Measurements from ENCODE around the gene GIGYF2. TPM values are rescaled to one million over a fixed set of nuclear protein-coding genes. Genes with fewer than 3 reads are reported as not detected.
"Not testable (repeated sequence)": the region's sequence is repeated elsewhere in the genome, so short reads cannot be mapped to it uniquely, and the experiment has no call there.

GIGYF2 gene

DNA sequence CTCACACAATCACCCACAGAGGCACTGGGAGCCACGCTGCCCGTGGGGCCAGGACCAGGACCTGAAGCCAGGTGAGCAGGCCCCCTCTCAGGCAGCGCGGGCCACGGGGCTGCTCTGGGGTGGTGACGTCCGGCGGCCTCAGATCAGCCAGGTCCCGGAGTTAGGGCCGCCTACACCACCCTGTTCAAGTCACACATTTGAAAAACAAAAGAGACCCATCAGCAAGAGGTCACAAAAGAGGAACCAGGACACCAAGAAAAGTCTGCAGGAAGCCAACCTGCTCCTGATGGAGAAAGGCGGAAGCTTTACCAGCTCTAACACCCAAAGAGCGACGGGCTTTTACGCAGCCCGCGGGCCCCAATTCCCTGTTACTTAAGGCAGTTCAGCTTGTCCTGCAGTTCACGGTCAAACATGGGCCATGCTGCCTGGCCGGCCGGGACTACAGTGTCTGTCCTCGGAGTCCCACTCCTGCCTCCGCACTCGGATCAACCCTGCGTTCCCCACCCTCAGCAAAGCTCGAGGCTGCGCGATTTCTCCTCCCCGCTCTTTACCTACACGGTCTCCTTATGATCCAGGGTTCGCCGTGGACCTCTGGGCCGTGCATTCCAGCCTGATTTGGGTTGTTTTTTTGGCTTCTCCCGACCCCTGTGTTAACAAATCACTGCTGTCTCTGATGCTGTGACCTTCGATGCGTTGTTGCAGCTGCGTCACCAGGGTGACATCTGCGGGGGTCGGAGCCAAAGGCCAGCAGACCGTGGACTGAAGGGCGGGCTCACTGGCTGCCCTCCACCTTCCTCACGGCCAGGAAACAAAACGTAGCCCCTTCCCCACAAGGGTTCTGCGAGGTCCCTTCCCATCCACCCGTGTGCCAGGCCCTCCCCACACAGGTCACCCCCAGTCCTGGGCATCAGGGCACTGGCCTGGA is 203.9 kb downstream of the GIGYF2 start:
- peaks cover 21% of the 10 kb centered on the region for H3K4me1 ChIP-seq (ENCODE audit: control insufficient read depth, insufficient read depth, low read length)
- H3K9me3 ChIP-seq (replicated peaks; ENCODE audit: low read length) = no peaks in the 10 kb centered on the region
- H3K27me3 ChIP-seq (ENCODE audit: control insufficient read depth, insufficient read depth, low read length) = no peaks in the 10 kb centered on the region
- H3K4me3 ChIP-seq (ENCODE audit: low read length) = peak overlapping the region; percentile 32
- H3K4me2 ChIP-seq (ENCODE audit: low read length) = peak overlapping the region; percentile 69
- peak overlapping the region; percentile 65 for H3K9ac ChIP-seq (ENCODE audit: low read depth, low read length)
- H3K36me3 ChIP-seq (ENCODE audit: insufficient read depth, low read length) = no peaks in the 10 kb centered on the region

DNA sequence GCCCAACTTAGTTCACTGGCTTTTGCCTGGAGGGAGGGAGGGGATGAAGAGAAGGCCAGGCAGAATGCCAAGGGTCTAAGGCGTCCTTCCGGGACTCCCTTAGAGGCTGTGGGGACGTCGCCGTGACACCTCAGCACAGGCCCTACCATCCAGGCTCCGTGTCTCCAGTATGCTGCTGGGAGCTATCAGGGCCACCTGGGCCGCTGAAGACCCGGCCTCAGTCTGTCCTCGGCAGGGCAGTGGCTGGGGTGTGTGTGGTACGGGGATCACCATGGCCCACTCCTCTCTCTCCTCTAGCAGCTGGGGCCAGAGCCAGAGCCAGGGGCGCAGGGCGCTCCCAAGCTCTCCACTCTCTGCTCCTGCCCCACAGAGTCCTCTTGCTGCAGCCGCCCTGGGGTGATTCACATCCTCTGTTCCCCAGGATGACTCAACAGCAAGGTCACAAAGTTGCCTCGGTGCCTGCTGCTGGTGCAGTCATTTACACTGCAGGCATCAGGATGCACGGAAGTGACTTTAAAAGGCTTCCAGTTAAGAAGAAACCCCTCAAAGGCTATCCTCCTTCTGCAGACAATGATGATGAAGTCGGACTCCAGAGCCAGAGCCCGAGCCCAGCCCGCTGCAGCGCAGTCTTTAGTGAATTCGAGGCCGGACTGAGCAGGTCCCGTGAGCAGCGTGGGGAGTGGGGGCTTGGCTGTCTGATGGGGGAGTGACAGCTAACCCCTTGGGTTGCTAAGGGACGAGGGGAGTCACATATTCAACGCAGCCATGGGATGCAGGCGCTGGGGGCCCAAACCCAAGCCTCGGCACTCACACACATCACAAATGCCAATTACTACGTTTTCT is 204.8 kb downstream of the GIGYF2 start:
- no peaks in the 10 kb centered on the region for H3K36me3 ChIP-seq (ENCODE audit: insufficient read depth, low read length)
- H3K27me3 ChIP-seq (ENCODE audit: control insufficient read depth, insufficient read depth, low read length) = no peaks in the 10 kb centered on the region
- H3K9me3 ChIP-seq (replicated peaks; ENCODE audit: low read length) = no peaks in the 10 kb centered on the region
- peak overlapping the region; percentile 69 for H3K4me2 ChIP-seq (ENCODE audit: low read length)
- H3K4me1 ChIP-seq (ENCODE audit: control insufficient read depth, insufficient read depth, low read length) = peaks cover 21% of the 10 kb centered on the region
- peak overlapping the region; percentile 32 for H3K4me3 ChIP-seq (ENCODE audit: low read length)
- H3K9ac ChIP-seq (ENCODE audit: low read depth, low read length) = peak overlapping the region; percentile 65

DNA sequence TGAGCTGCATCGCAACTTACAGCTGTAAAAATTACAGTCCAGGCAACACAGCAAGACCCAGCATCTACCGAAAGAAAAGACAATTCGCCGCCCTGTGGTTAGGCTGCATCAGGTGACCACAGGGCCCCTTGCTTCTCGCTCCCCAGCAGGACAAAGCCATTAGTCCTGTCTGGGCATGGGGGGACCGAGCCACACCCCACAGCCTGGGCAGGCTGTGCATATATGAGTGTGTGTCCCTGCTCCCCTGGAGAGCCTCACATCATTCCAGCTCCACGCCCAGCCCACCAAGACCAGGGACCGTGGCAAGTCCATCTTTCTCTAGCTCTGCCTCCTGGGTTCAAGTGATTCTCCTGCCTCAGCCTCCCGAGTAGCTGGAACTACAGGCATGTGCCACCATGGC is 206.9 kb downstream of the GIGYF2 start:
- Histone ChIP-seq H3K36me3 (ENCODE audit: insufficient read depth, low read length) (no peaks in the 10 kb centered on the region), H3K4me2 (ENCODE audit: low read length) (no peak overlapping the region), H3K4me3 (ENCODE audit: low read length) (no peak overlapping the region), H3K4me1 (ENCODE audit: control insufficient read depth, insufficient read depth, low read length) (peaks cover 21% of the 10 kb centered on the region), H3K27me3 (ENCODE audit: control insufficient read depth, insufficient read depth, low read length) (no peaks in the 10 kb centered on the region), H3K9ac (ENCODE audit: low read depth, low read length) (no peak overlapping the region), H3K9me3 (replicated peaks; ENCODE audit: low read length) (no peaks in the 10 kb centered on the region)

DNA sequence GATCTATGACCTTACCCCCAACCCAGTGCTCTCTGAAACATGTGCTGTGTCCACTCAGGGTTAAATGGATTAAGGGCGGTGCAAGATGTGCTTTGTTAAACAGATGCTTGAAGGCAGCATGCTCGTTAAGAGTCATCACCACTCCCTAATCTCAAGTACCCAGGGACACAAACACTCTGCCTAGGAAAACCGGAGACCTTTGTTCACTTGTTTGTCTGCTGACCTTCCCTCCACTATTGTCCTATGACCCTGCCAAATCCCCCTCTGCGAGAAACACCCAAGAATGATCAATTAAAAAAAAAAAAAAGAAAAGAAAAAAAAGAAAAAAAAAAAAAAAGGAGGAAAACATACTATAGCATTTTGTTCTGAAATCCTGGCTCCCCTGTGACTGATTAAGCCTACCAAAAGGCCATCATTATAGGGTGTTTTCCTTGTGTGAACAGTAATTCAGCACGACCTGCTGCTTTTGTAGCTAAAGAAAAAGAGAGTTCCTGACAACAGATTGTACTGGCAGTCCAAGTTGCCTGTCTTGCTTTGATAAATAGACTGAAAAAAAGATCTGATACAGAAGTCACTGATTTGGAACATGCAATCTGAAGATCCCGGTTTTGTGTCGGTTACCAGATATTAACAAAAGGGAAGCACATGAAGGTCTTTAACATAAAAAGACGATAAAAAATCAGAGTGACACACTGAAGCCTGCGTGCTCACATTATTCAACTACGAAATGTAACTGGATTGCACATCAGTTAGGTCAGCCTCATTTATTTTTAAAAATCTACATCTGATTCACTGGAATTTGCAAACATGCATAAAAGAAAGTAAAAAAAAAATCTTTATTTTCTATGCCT is 210.0 kb downstream of the GIGYF2 start:
- not testable (repeated sequence) for H3K27me3 ChIP-seq (ENCODE audit: control insufficient read depth, insufficient read depth, low read length); H3K36me3 ChIP-seq (ENCODE audit: insufficient read depth, low read length); H3K4me1 ChIP-seq (ENCODE audit: control insufficient read depth, insufficient read depth, low read length); H3K9me3 ChIP-seq (replicated peaks; ENCODE audit: low read length); H3K4me3 ChIP-seq (ENCODE audit: low read length); H3K9ac ChIP-seq (ENCODE audit: low read depth, low read length); H3K4me2 ChIP-seq (ENCODE audit: low read length)

DNA sequence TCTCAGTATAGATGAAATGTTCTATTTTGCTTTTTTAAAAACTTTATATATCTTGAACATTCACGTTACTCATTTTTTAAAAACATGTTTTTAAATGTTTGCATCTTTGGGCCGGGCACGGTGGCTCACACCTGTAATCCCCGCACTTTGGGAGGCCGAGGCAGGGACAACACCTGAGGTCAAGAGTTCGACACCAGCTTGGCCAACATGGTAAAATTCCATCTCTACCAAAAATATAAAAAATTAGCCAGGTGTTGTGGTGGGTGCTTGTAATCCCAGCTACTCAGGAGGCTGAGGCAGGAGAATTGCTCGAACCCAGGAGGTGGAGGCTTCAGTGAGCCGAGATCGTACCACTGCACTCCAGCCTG is 210.6 kb downstream of the GIGYF2 start:
- not testable (repeated sequence) for H3K4me1 ChIP-seq (ENCODE audit: control insufficient read depth, insufficient read depth, low read length); H3K4me2 ChIP-seq (ENCODE audit: low read length)

DNA sequence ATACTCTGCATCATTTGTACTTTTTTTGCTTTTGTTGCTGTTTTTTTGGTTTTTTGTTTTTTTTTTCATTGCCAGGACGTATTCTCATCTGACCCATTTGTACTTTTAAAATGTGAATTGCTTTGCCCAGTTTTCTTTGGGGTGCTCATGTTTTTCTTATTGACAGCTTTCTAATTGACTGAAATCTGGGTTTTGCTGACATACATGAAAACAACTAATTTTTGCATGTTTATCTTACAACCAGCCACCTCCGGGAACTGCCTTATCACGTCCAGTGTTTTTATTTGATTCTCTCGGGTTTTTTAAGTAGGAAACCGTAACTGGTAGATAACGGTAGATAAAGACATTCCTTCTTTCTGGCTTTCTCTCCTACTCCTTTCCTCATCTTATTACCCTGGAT is 211.6 kb downstream of the GIGYF2 start:
- Histone ChIP-seq H3K36me3 (ENCODE audit: insufficient read depth, low read length) (no peaks in the 10 kb centered on the region), H3K4me3 (ENCODE audit: low read length) (no peak overlapping the region), H3K27me3 (ENCODE audit: control insufficient read depth, insufficient read depth, low read length) (peaks cover 9% of the 10 kb centered on the region), H3K4me2 (ENCODE audit: low read length) (no peak overlapping the region), H3K9ac (ENCODE audit: low read depth, low read length) (no peak overlapping the region), H3K9me3 (replicated peaks; ENCODE audit: low read length) (peaks cover 3% of the 10 kb centered on the region), H3K4me1 (ENCODE audit: control insufficient read depth, insufficient read depth, low read length) (no peaks in the 10 kb centered on the region)

More for the DNA sequence above, 210.6 kb downstream of the GIGYF2 start:
- H3K4me3 ChIP-seq (ENCODE audit: low read length); H3K36me3 ChIP-seq (ENCODE audit: insufficient read depth, low read length); H3K9me3 ChIP-seq (replicated peaks; ENCODE audit: low read length); H3K9ac ChIP-seq (ENCODE audit: low read depth, low read length); H3K27me3 ChIP-seq (ENCODE audit: control insufficient read depth, insufficient read depth, low read length): not testable (repeated sequence)

Small RNA genes within 50 kb of the gene (small RNA-seq; reads per million reads assigned to genes)
- gene RF00019 (not detected), gene RN7SL359P (not detected), gene RNU6-107P (not detected)

Measured in skeletal muscle satellite cell (primary cell).